HG02571 (cell line): ENCODE data around the gene CREB5.

ENCODE experiments used
- ATAC-seq: cut with Tn5 transposase; IDR thresholded peaks from one replicate; pipeline ENCODE4 v1.9.1; 2021; ENCODE audit warnings: mild to moderate bottlenecking, moderate library complexity; ENCODE audit not compliant: unreplicated experiment

Gene CREB5

DNA sequence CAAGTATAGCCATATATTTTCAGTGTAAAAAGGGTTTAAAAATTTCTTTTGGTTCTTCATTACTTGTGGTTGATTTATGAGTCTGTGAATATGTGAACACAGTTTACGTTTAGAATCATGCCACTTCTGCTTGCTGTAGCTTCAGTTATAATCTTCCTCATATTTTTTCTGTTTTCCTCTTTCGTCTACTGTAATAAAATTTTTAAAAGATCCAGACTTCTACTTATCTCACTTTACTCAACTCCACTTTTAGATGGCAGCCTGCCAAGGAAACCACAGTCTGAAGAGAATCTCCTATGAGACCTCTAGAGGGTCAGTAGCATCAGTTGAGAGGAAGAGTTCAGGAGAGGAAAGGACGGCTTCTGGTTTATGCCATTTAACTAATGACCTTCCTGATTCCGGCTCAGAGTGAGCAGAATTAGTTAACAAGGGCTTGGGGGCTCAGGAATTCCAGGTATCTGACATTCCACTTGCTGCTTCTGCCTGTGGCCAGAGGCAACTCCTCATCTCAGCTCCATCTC lies 21.4 kb downstream of the CREB5 start:
- ATAC-seq = no peak

DNA sequence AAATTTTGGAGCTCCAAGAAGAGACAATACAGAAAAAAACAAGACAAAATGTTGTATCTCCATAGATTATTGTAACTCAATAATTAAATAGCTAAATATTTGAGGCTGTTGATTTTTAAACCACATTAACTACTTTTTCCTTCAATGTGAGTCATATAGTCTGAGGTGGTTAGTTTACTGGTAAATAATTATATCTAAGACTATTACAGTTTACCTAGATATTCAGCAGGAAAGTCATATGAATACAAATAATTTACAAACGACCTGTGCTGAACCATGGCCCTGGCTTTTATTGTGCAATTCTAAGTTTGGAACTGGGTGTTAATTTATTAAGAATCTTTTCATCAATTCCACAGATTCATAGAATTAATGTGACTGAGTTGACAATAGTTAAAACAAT lies 22.2 kb downstream of the CREB5 start:
- no peak for ATAC-seq

- no peak for ATAC-seq
Measured at GRCh38 chr7:28435152-28435551, 22.8 kb downstream of the CREB5 start.

- ATAC-seq = no peak
Measured at GRCh38 chr7:28435732-28436378, 23.5 kb downstream of the CREB5 start.

DNA sequence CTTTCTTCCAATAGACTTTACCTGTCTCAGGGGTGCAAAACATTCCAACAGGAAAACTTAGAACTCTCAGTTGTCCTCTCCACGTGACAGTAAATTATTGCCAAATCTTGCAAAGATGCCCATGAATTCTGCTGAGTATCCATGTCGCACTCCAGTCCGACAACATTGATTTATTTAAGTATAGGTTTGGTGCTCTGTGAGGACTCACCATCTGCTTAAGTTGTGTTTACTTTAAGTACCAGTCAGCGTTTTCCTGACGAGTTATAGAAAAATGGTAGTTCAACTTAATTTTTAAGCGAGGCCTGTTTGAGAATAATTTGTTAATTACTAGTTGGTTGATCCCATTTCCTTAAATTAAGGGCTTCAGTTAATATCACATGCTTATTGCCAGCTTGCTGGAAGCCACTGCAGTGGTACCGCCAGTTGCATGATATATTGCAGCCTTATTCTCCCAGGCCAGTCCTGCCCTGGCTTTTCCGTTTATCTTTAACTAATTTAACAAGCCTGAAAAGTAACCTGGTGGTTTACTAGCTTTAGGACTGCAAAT lies 27.8 kb downstream of the CREB5 start:
- no peak for ATAC-seq

GRCh38 chr7:28442540-28443420 lies 30.5 kb downstream of the CREB5 start:
- no peak for ATAC-seq

DNA sequence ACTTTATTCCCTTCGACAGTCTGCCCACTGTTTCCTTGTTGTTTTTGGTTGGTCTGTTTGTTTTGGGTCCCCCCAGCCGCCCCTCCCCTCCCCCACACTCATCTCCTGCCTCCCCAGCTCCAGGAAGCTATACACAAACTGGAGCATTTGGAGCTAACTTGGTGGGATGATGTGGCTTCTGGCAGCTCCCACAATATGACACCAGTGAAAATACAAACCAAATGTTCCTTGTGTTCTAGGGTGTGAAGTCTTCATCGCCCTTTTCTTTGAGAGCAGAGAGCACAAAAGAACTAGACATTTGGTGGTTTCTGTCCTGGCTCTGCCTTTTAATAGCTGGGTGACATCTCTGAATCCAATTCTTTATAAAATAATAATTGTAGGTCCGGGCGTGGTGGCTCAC lies 33.8 kb downstream of the CREB5 start:
- no peak for ATAC-seq

DNA sequence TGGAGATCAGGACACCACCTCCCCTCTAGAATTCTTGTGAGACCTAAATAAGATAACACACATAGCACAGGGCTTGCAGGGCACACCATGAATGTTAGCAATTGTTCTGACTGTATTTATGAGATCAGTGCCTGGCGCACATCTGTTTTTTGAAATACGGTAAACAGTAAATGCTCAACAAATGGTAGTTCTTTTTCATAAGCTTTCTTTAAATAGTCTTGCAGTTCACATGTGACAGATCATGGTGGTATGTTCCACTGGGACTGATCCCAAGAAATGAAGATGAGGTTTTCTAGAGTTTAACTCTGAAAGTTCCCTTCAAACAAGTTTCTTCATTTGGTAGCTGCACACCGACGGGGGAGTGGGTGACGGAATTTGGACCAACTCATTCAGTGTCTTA lies 34.8 kb downstream of the CREB5 start:
- no peak for ATAC-seq

GRCh38 chr7:28448708-28449107 lies 36.4 kb downstream of the CREB5 start:
- no peak for ATAC-seq

- no peak for ATAC-seq
Measured at GRCh38 chr7:28452681-28453080, 40.4 kb downstream of the CREB5 start.

- no peak for ATAC-seq
Measured at GRCh38 chr7:28455486-28455885, 43.2 kb downstream of the CREB5 start.

- no peak for ATAC-seq
Measured at GRCh38 chr7:28456044-28456443, 43.7 kb downstream of the CREB5 start.

- no peak for ATAC-seq
Measured at GRCh38 chr7:28458732-28459131, 46.4 kb downstream of the CREB5 start.

GRCh38 chr7:28459306-28459705 lies 47.0 kb downstream of the CREB5 start:
- ATAC-seq = no peak

GRCh38 chr7:28465697-28466096 lies 53.4 kb downstream of the CREB5 start:
- ATAC-seq = no peak

GRCh38 chr7:28466341-28466740 lies 54.0 kb downstream of the CREB5 start:
- no peak for ATAC-seq

DNA sequence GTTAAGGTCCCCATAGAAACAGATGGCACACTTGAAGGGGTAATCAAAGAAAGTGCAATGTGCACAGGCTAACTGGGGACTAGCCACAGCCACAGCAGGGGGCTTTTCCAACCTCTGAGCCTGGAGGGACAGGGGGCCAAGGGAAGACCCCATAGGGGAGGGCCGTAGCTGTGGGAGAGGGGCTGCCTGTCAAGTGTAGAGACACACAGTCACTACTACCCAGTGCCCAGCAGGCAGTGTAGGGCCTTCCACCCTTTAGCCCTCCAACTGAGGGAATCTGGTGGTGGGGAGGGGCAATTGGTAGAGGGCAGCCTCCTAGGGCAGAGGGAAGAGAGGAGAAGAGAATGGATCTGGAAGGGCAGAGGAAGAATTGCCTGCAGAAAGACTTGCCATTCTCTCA lies 54.6 kb downstream of the CREB5 start:
- ATAC-seq = no peak

DNA sequence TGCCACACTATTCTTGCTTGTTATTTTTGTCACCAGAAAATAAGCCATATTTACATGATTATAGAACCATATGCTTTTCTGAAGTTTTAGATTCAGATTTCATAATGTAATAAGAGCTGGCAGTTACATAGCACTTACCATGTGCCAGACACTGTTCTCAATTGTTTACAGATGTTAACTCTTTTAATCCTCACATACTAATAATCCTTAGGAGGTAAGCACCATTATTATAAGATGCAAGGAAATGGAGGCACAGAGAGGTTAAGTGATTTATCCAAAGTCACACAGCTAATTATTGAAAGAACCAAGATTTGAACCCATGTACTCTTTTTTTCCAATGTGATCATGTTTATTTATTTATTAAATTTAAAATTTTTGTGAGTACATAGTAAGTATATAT lies 57.2 kb downstream of the CREB5 start:
- ATAC-seq = no peak

- no peak for ATAC-seq
Measured at GRCh38 chr7:28470344-28470743, 58.0 kb downstream of the CREB5 start.

DNA sequence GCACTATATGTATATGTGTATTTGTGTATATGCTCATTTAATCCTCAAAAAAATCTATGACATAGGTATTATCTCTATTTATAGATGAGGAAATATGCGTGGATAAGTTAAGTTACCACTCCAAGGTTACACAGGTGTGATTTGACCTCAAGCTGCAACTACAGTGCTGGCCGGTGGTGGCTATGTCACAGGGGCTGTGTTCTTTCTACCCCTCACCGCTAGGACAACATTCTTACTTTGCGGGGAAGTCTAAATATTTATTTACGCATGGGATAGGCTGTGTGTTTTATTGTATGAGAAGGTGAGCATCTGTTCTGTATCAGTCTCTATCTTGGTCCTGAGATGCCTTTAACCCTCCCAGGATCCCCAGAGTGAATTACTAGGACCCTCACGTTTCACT lies 60.0 kb downstream of the CREB5 start:
- ATAC-seq = no peak

DNA sequence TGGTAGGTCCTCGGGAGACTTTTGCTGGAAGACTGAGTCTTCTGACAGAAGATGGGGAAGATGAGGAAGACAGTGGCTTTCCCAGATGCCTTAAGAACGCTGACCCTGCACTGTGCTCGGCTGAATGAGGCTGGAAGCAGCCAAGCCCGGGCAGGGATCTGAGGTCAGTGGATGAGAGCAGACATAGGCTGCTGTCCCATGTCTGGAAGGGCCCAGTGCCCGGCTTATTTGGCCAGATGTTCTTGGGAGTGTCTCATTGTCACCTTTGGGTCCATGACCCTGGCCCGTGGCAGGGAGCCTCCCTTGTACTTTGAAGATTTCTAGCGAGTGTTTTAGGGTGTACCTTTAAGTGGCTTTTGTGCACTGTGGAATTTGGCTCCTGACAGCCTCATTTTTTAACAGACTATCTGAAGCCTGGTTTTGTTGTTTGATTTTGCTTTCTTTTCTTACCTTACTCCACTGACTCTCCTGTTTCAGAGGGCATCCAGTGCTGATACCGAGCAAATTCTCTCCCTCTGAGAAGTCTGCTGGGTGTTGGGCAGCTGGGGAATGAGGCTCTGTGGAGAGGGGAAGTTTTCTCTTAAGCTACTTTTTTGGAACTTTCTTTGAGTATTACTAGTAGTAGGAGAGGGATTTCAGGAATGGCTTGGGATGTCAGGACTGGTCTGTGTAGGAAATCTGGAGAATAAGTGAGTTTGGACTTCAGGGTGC lies 61.4 kb downstream of the CREB5 start:
- no peak for ATAC-seq
